Measurements from ENCODE around the gene FUT2. TPM values are rescaled to one million over a fixed set of nuclear protein-coding genes. Genes with fewer than 3 reads are reported as not detected.
"Not testable (repeated sequence)": the region's sequence is repeated elsewhere in the genome, so short reads cannot be mapped to it uniquely, and the experiment has no call there.

The FUT2 gene
- total RNA-seq, 2 experiments from 2014 or later, result not detected

DNA sequence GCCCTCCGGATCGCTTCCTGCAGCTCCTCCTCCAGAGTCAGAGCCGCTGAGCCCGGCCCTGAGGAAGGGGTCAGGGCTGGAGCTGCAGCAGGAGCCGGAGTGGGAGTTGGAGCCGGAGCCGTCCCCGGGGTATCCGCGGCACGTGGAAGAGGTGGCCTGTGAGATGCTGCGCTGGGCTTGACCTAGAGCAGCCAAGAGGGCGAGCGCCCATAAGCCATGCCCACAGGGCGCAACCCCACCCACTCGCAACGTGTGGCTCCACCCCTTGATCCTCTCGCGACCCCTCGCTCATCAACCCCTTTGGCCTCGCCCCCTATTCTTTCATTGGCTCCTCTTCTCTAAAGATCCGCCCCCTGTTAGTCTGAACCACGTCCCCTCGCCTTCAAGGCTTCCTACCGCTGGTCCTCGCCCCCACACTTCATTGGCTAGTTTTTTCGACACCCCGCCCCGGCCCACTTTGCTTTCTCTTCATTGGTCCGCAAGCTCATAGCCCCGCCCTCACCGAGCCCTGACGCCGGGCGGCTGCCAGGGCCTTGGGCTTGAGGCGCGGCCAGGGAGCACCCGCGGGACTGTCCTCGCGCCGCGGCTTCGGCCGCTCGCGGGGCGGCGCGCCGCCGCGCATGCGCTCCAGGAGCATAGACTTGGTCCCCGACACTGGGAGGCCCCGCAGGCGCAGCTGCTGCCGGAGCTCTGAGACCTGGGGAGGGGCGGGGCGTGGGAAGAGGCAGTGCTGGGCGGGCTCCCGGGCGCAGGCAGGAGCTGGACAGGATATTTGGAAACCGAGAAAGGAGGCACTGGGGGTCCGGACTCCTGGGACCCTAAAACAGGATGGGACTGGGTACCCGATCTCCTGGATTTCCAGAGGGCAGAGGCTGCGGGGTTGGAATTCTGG is 18.3 kb downstream of the FUT2 start:
- CTCF ChIA-PET, result interaction anchor here (0.6 to 2.9 kb wide), 3 partner anchors 39 to 128 kb away, joined by 3 to 13 read pairs (median 5); no protein-coding TSS in a partner anchor
- Mint-ChIP-seq H3K9me3 (peaks cover 4% of the 10 kb centered on the region), H3K4me1 (ENCODE audit: low read depth) (peaks cover 11% of the 10 kb centered on the region), H3K36me3 (ENCODE audit: low read depth) (peaks cover 3% of the 10 kb centered on the region), H3K27me3 (ENCODE audit: low read depth) (no peaks in the 10 kb centered on the region), H3K27ac (peak overlapping the region; percentile 58), H3K4me3 (peak overlapping the region; percentile 86)
- intact Hi-C loops (cut with micrococcal nuclease), result loop anchor here (1.0 to 2.0 kb wide), 7 partner anchors 24 to 279 kb away; partner anchors contain the start of genes CA11, CYTH2, DBP and GYS1
- DNase-seq, result peak; percentile 99

DNA sequence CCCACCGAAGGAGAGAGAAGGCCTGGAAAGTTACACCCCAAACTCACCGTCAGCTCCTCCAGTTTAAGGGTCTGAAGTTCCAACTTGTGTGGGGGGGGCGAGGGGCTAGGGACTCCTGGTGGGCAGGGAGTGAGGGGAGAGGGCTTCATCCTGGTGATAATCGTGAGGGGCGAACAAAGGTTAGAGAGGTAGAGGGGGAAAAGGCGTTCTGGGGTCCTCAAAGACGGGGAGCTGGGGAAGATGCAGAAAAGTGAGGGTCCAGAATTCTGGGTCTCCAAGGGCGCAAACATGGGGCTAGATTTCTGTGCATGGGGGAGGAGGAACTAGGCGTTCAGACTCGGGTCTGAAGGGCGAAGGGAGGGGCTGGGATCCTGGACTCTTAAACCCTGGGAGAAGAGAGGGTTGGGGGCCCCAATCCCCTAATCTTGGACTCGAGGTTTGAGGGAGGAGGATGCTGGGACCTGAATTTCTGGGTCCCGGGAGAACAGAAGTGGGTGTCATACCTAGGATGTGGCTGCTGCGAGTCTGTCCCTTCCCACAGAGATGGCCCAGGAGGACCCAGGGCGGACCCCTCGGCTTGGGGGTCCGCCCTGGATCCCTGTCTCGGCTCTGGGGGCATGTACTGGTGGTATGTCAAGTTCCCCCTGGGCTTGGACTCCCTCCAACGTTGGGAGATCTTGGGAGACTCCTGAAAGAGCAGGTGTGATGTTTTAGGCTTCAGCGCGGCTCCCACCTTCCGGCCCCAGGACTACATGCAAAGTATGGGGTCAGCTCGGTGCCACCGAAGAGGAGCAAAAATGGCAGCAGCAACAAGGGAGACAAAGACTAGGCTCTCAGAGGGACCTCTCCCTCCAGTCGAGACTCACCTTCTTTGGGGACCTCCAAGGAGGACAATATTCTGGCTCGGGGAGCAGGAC is 19.2 kb downstream of the FUT2 start:
- DNase-seq, result no peak
- Mint-ChIP-seq H3K4me3 (peak overlapping the region; percentile 86), H3K4me1 (ENCODE audit: low read depth) (peaks cover 11% of the 10 kb centered on the region), H3K9me3 (peaks cover 4% of the 10 kb centered on the region), H3K27ac (peak overlapping the region; percentile 58), H3K36me3 (ENCODE audit: low read depth) (peaks cover 3% of the 10 kb centered on the region), H3K27me3 (ENCODE audit: low read depth) (no peaks in the 10 kb centered on the region)
- intact Hi-C loops (cut with micrococcal nuclease), result loop anchor here (1.0 to 2.0 kb wide), 7 partner anchors 23 to 278 kb away; partner anchors contain the start of genes CA11, CYTH2, DBP and GYS1
- CTCF ChIA-PET, result interaction anchor here (0.5 to 2.9 kb wide), 2 partner anchors 40 to 1552 kb away, joined by 3 to 13 read pairs; no protein-coding TSS in a partner anchor

DNA sequence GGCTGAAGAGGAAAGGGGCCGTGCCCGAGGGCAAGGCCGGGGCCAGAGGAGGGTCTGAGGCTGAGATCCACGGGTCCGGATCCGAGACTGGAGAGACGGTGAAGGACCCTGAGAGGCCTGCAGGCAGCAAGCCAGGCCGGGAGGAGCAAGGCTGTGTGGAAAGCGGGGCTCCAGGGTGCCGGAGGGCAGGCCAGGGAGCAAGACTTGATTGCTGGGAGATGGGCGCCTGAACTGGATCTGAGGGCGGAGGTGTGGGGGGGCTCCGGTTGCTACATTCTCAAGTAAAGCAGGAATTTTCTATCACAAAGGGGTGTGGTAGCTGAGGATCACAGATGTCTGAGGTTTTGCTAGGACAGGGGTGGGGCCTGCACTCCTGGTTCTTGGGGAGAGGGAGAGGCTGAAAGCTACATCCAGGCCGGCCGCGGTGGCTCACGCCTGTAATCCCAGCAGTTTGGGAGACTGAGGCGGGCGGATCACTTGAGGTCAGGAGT is 20.0 kb downstream of the FUT2 start:
- Mint-ChIP-seq H3K27ac (no peak overlapping the region), H3K9me3 (peaks cover 4% of the 10 kb centered on the region), H3K4me3 (peak overlapping the region; percentile 86), H3K27me3 (ENCODE audit: low read depth) (no peaks in the 10 kb centered on the region), H3K4me1 (ENCODE audit: low read depth) (peaks cover 14% of the 10 kb centered on the region), H3K36me3 (ENCODE audit: low read depth) (peaks cover 3% of the 10 kb centered on the region)
- no peak for DNase-seq
- CTCF ChIA-PET, result interaction anchor here (0.9 to 1.7 kb wide), 2 partner anchors 70 to 127 kb away, joined by 3 to 4 read pairs; partner anchors contain the start of gene CA11
- intact Hi-C loops (cut with micrococcal nuclease), result loop anchor here (2.0 kb wide), 2 partner anchors 69 to 79 kb away; partner anchors contain the start of genes CA11 and DBP

DNA sequence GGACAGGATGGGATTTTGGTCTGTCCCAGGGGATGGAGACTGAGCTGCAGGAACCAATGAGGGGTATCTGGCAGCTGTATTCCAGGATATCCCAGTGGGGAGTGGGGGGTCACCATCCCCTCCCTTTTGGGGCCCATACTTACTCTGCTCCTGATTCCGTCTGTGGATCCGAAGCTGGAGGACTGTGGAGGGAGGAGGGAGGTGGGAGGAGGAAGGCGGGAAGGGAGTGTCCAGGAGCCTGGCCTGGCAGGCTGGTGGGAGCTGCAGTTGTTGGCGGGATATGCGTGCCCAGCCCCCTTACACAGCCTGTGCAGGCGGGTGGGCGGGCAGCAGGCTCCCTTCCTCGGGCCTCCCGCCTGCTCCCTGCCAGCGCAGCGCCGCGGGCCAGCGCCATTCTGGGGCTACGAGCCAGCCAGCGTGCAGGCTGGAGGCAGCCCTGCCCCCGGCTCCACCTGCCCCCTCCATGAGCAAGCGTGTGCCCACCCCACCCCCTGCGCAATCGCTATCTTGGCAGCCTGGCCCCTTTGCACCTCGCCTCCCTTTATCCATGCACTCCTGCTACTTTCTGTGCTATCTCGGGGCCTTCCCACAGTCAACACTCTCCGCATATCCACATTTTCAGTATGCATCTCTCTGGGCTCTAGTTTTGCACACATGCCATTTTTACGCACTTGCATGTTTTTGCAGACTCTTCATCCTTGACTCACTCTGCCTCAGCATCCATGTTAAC is 21.0 kb downstream of the FUT2 start:
- H3K27me3 Mint-ChIP-seq (ENCODE audit: low read depth), result no peaks in the 10 kb centered on the region
- no peaks in the 10 kb centered on the region for H3K36me3 Mint-ChIP-seq (ENCODE audit: low read depth)
- no peaks in the 10 kb centered on the region for H3K9me3 Mint-ChIP-seq
- intact Hi-C loops (cut with micrococcal nuclease), result no loop called here
- peaks cover 16% of the 10 kb centered on the region for H3K4me1 Mint-ChIP-seq (ENCODE audit: low read depth)
- H3K27ac Mint-ChIP-seq, result no peak overlapping the region
- H3K4me3 Mint-ChIP-seq, result no peak overlapping the region
- CTCF ChIA-PET, result interaction anchor here (0.9 to 1.7 kb wide), 2 partner anchors 71 to 126 kb away, joined by 3 to 4 read pairs; partner anchors contain the start of gene CA11
- no peak for DNase-seq

DNA sequence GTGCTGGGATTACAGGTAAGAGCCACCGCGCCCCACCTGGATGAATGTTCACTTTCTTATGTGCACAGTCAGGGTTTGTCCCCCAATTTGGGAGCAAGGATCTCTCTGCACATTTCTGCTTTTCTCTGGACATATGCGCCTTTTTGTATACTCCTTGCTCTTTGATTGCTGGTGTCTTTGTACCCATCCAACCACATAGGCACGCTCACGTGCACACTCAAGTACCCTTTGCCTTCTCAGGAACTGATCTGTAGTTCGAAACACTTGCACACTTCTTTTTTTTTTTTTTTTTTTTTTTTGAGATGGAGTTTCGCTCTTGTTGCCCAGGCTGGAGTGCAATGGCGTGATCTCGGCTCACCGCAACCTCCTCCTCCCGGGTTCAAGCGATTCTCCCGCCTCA is 22.3 kb downstream of the FUT2 start:
- peaks cover 18% of the 10 kb centered on the region for H3K4me1 Mint-ChIP-seq (ENCODE audit: low read depth)
- H3K36me3 Mint-ChIP-seq (ENCODE audit: low read depth); intact Hi-C loops (cut with micrococcal nuclease); H3K27me3 Mint-ChIP-seq (ENCODE audit: low read depth); H3K9me3 Mint-ChIP-seq; H3K4me3 Mint-ChIP-seq; H3K27ac Mint-ChIP-seq; DNase-seq: not testable (repeated sequence)
- CTCF ChIA-PET, result interaction anchor here (0.6 kb wide), 1 partner anchor 277 kb away, joined by 5 read pairs; no protein-coding TSS in a partner anchor

DNA sequence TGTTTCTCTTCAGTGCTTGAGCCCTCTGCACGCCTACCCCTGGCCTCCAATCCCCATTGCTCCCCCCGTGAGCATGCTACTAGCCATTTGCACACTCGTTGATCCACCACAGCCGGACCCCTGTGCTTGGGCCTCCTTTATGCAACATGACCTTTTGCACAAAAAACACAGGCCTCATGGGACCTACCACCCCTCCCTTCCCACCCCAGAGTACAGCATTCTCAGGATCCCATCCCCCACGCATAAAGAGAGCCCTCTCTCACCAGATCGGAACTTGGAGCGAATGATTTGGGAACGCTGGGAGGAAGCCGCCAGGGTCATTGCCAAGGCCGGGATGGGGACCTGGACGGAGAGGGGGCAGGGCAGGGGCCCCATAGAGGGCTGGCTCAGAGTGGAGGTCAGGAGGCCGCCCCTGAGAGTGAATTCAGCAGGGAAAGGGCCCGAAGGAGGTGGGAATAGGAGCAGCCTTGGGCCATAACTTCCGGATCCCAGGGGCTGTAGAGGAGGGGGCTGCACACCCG is 23.0 kb downstream of the FUT2 start:
- intact Hi-C loops (cut with micrococcal nuclease), result no loop called here
- Mint-ChIP-seq H3K9me3 (no peaks in the 10 kb centered on the region), H3K36me3 (ENCODE audit: low read depth) (no peaks in the 10 kb centered on the region), H3K4me1 (ENCODE audit: low read depth) (peaks cover 15% of the 10 kb centered on the region), H3K4me3 (no peak overlapping the region), H3K27me3 (ENCODE audit: low read depth) (no peaks in the 10 kb centered on the region), H3K27ac (no peak overlapping the region)
- CTCF ChIA-PET, result interaction anchor here (0.6 kb wide), 1 partner anchor 276 kb away, joined by 5 read pairs; no protein-coding TSS in a partner anchor
- DNase-seq, result no peak

DNA sequence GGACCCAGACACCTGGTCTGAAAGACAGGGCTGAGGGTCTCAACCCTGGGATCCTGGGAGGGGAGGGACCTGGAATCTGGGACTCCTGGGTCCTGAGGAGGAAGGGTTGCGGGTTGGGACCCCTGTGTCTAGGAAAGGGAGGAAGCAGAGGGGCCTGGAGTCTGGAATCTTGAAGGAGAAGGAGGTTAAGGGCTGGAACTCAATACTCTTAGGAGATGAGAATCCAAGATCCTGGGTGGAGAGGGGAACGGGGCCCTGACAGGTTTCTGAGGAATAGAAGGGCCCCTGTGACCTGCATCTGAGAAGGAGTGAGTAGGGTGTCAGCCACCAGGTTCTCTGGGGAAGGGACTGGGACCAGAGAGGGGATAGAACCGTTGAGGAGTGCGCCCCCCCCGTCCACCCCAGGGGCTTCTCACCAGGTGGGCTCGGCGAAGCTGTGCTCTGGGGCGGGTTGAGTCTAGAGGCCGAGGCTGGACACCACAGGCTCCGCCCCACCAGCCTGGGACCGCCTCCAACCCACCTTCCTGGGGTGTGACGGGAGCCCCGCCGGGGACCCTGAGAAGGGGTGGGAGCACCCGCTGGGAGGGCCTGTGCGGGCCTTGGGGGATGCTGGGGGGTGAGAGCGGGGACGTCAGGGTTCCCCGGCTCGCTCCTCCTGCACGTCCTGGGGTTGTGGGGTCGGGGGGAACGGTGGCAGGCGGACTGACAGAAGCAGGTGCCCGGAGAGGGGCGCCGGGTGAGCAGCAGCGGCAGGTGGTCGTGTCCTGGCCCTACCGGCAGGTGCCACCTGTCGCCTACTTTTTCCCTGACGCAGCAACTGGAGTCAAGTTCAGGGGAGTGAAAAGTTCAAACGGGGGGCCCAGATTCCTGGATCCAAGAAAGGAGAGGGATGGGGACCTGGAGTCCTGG is 23.7 kb downstream of the FUT2 start, which contains the start of gene MAMSTR:
MAMSTR (minus strand) TSS at position 463 of the 909 bp plus-strand sequence. CDS start 694 bp downstream, outside the sequence.
- peaks cover 13% of the 10 kb centered on the region for H3K4me1 Mint-ChIP-seq (ENCODE audit: low read depth)
- DNase-seq, result no peak
- no peaks in the 10 kb centered on the region for H3K9me3 Mint-ChIP-seq
- no peaks in the 10 kb centered on the region for H3K36me3 Mint-ChIP-seq (ENCODE audit: low read depth)
- CTCF ChIA-PET, result no interaction called here
- H3K27me3 Mint-ChIP-seq (ENCODE audit: low read depth), result no peaks in the 10 kb centered on the region
- peak within 1 kb of the TSS; percentile 82 for H3K4me3 Mint-ChIP-seq
- peak within 1 kb of the TSS; percentile 92 for H3K27ac Mint-ChIP-seq
- intact Hi-C loops (cut with micrococcal nuclease), result no loop called here

DNA sequence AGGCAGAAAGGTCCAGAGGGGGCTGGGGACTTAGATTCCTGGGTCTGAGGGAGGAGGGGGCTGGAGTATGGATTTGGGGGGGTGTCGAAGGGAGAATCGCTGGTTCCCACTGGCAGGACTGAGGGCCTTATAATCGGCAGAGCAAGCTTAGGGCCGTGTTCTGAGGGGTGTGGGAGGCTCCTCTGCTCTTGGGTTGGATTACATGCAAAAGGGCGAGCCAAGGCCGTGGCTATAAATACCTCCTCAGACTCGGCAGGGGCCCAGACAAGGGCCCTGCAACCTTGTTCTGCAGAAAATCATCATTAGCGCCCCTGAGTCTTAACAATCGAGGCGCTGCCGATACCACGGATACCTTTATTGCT is 24.5 kb downstream of the FUT2 start:
- peaks cover 14% of the 10 kb centered on the region for H3K4me1 Mint-ChIP-seq (ENCODE audit: low read depth)
- intact Hi-C loops (cut with micrococcal nuclease), result no loop called here
- CTCF ChIA-PET, result interaction anchor here (0.7 kb wide), 1 partner anchor 329 kb away, joined by 3 read pairs; no protein-coding TSS in a partner anchor
- peak overlapping the region; percentile 82 for H3K4me3 Mint-ChIP-seq
- H3K27ac Mint-ChIP-seq, result peak overlapping the region; percentile 92
- H3K9me3 Mint-ChIP-seq, result peaks cover 3% of the 10 kb centered on the region
- no peak for DNase-seq
- H3K27me3 Mint-ChIP-seq (ENCODE audit: low read depth), result no peaks in the 10 kb centered on the region
- H3K36me3 Mint-ChIP-seq (ENCODE audit: low read depth), result peaks cover 4% of the 10 kb centered on the region

DNA sequence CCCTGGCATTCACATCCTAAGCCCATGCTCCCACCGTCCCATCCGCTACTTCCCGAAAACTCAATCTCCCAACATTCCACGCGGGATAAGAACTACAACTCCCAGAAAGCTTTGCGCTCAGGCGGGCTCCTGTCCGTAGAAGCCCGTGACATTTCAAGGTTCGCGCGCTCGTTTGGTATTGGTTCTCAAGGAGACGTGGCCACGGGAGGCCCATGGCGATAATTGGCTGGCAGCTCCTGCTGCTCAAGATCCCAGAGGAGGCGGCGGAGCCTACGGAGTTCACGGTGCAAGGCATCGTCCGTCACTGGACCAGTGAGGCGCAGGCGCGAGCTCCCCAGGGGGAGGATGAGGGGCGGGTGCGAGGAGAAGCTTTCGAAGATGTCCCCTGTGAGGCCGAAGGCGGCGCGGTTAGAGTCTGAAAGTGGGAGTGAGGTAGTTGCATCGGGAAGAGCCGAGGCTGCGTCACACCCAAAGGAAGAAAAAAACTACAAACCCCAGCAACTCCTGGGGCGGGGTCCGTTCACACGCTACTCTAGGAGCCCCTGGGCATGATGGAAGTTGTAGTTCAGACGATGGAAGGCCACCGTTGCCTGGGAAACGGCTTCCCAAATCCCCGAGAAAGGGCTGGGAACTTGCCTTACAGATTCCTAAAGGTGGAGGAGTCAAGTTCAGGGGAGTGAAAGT is 25.0 kb downstream of the FUT2 start:
- CTCF ChIA-PET, result interaction anchor here (0.6 to 0.7 kb wide), 2 partner anchors 67 to 329 kb away, joined by 3 to 4 read pairs; no protein-coding TSS in a partner anchor
- Mint-ChIP-seq H3K27me3 (ENCODE audit: low read depth) (no peaks in the 10 kb centered on the region), H3K4me1 (ENCODE audit: low read depth) (peaks cover 19% of the 10 kb centered on the region), H3K9me3 (peaks cover 5% of the 10 kb centered on the region), H3K27ac (peak overlapping the region; percentile 92), H3K36me3 (ENCODE audit: low read depth) (peaks cover 8% of the 10 kb centered on the region), H3K4me3 (peak overlapping the region; percentile 82)
- intact Hi-C loops (cut with micrococcal nuclease), result no loop called here
- peak; percentile 98 for DNase-seq

DNA sequence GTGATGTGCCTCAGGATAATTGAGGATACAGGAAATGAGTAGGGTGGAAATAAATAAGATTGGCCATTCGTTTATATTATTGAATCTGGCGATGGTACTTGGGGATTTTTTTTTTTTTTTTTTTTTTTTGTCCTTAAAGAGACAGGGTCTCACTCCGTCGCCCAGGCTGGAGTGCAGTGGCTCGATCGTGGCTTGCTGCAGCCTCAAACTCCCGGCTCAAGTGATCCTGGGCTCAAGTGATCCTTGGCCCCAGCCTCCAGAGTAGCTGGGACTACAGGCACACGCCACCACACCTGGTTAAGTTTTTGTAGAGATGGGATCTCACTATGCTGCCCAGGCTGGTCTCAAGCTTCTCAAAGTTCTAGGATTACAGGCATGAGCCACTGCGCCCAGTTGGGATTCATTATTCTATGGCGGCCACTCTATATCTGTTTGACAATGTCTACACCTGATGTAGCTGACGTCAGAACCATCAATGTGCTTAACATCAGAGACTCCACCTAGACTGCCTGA is 26.5 kb downstream of the FUT2 start:
- Mint-ChIP-seq H3K36me3 (ENCODE audit: low read depth) (peaks cover 18% of the 10 kb centered on the region), H3K4me3 (peak overlapping the region; percentile 32), H3K4me1 (ENCODE audit: low read depth) (peaks cover 26% of the 10 kb centered on the region), H3K27me3 (ENCODE audit: low read depth) (no peaks in the 10 kb centered on the region), H3K9me3 (peaks cover 11% of the 10 kb centered on the region), H3K27ac (no peak overlapping the region)
- CTCF ChIA-PET, result no interaction called here
- intact Hi-C loops (cut with micrococcal nuclease), result no loop called here
- no peak for DNase-seq

Measured in activated naive CD4-positive, alpha-beta T cell treated with anti-CD3 and anti-CD28 coated beads for 36 hours (primary cell).